MCF 10A (cell line): ENCODE results near the gene ART1. TPM values are rescaled to one million over a fixed set of nuclear protein-coding genes. Genes with fewer than 3 reads are reported as not detected.

Source experiments
- BruUV-seq: library from RNA; stranded (reverse); fragments of 400-500 nt; replicated peaks from 2 replicates; lab custom pipeline; 2021; lab: Mats Ljungman, UMichigan
- CTCF ChIA-PET: fragments of 300-600 bp; sonication (Branson Sonifier 250); formaldehyde crosslinking; extraction: SDS; loops from one replicate; lab custom pipeline; 2021; ENCODE audit warnings: antibody characterized with exemption, inconsistent platforms; lab: Yijun Ruan, JAX
- POLR2A ChIA-PET: fragments of 300-600, 350-650 bp; sonication (Branson Sonifier 250); formaldehyde crosslinking; extraction: SDS; loops from one replicate; lab custom pipeline; 2020; ENCODE audit warnings: antibody characterized with exemption, inconsistent platforms; lab: Yijun Ruan, JAX
- DNase-seq: peaks from one replicate; pipeline ENCODE4 v3.0.0-alpha.2; 2018; ENCODE audit not compliant: unreplicated experiment
- H3K27ac Mint-ChIP-seq: one replicate; pipeline ENCODE4 v1.8.0; 2022; ENCODE audit warnings: mild to moderate bottlenecking, low read depth, mixed read lengths; ENCODE audit not compliant: unreplicated experiment
- H3K27me3 Mint-ChIP-seq: one replicate; pipeline ENCODE4 v1.8.0; 2022; ENCODE audit warnings: mixed read lengths; ENCODE audit not compliant: insufficient read depth, unreplicated experiment
- H3K36me3 Mint-ChIP-seq: one replicate; pipeline ENCODE4 v1.8.0; 2022; ENCODE audit warnings: mild to moderate bottlenecking, moderate library complexity, mixed read lengths; ENCODE audit not compliant: insufficient read depth, unreplicated experiment
- H3K4me1 Mint-ChIP-seq: one replicate; pipeline ENCODE4 v1.8.0; 2022; ENCODE audit warnings: mixed read lengths; ENCODE audit not compliant: insufficient read depth, unreplicated experiment
- H3K4me3 Mint-ChIP-seq: one replicate; pipeline ENCODE4 v1.8.0; 2022; ENCODE audit warnings: mild to moderate bottlenecking, moderate library complexity, mixed read lengths; ENCODE audit not compliant: unreplicated experiment
- H3K9me3 Mint-ChIP-seq: one replicate; pipeline ENCODE4 v1.8.0; 2022; ENCODE audit warnings: mixed read lengths; ENCODE audit not compliant: unreplicated experiment
- intact Hi-C: fragments of 100-400 bp; cut with micrococcal nuclease; formaldehyde crosslinking; loops from 2 replicates; pipeline ENCODE4 v1.14.1; 2022
- total RNA-seq: library from RNA; stranded (reverse); gene quantifications from 2 replicates; pipeline ENCODE4 v1.2.3, GENCODE V29; 2022
- TF ChIP-seq, protein P1 (sequence below): fragments of 200-600 bp; IDR thresholded peaks from one replicate; pipeline ENCODE4 v1.8.0; 2022; ENCODE audit warnings: antibody characterized with exemption, mild to moderate bottlenecking; ENCODE audit not compliant: unreplicated experiment

Gene ART1
- total RNA-seq, 1 experiment from 2014 or later: not detected

DNA sequence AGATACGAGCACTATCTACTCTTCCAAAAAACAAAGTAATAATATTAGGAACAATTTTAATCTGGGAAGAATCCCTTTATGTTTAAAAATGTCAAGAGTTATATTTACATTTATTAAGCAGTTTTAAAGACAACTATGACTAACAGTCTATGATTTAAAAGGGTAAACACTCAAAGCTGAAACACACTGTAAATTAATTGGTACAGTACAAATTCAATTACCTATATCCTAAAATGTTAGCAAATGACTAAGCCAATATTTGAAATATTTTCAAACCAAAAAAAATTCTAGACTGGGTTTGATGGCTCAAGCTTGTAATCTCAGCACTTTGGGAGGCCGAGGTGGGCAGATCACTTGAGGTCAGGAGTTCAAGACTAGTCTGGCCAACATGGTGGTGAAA is 62.2 kb downstream of the ART1 start:
- TF ChIP-seq, protein P1, sequence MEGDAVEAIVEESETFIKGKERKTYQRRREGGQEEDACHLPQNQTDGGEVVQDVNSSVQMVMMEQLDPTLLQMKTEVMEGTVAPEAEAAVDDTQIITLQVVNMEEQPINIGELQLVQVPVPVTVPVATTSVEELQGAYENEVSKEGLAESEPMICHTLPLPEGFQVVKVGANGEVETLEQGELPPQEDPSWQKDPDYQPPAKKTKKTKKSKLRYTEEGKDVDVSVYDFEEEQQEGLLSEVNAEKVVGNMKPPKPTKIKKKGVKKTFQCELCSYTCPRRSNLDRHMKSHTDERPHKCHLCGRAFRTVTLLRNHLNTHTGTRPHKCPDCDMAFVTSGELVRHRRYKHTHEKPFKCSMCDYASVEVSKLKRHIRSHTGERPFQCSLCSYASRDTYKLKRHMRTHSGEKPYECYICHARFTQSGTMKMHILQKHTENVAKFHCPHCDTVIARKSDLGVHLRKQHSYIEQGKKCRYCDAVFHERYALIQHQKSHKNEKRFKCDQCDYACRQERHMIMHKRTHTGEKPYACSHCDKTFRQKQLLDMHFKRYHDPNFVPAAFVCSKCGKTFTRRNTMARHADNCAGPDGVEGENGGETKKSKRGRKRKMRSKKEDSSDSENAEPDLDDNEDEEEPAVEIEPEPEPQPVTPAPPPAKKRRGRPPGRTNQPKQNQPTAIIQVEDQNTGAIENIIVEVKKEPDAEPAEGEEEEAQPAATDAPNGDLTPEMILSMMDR: no peak
- Mint-ChIP-seq H3K4me3 (no peak overlapping the region), H3K4me1 (peaks cover 11% of the 10 kb centered on the region), H3K36me3 (peaks cover 83% of the 10 kb centered on the region), H3K27ac (no peak overlapping the region), H3K9me3 (no peaks in the 10 kb centered on the region), H3K27me3 (no peaks in the 10 kb centered on the region)
- no TSS peak for BruUV-seq
- DNase-seq: no peak
- intact Hi-C loops: no loop called here
- POLR2A ChIA-PET: interaction anchor here (1.0 kb wide), 1 partner anchor 102 kb away, joined by 3 read pairs; no protein-coding TSS in a partner anchor
- CTCF ChIA-PET: no interaction called here

DNA sequence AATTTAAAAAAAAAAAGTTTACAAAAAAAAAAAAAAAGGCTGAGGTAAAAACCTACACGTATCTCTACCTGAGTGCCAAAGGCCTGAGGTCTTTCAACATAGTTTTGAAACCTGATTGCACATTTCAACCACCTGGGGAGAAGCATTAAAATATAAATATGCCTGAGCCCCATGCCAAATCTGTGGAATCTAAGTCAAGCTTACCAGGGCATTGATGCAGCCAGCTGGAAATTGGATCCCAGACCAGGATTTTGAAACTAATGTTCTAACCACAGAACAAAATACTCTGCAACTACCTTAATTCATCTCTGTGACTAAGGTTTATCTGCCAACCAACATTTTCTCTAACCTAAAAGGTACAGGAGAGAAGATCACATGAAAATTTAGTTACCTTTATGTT is 65.0 kb downstream of the ART1 start:
- TF ChIP-seq, protein P1: no peak
- H3K4me1 Mint-ChIP-seq: peaks cover 6% of the 10 kb centered on the region
- BruUV-seq: no TSS peak
- DNase-seq: peak; percentile 71
- no peaks in the 10 kb centered on the region for H3K9me3 Mint-ChIP-seq
- no peak overlapping the region for H3K27ac Mint-ChIP-seq
- peaks cover 83% of the 10 kb centered on the region for H3K36me3 Mint-ChIP-seq
- intact Hi-C loops: no loop called here
- no peak overlapping the region for H3K4me3 Mint-ChIP-seq
- H3K27me3 Mint-ChIP-seq: no peaks in the 10 kb centered on the region
- ChIA-PET CTCF (interaction anchor here (0.6 to 1.5 kb wide), 5 partner anchors 14 to 363 kb away, joined by 3 to 6 read pairs (median 4); no protein-coding TSS in a partner anchor), POLR2A (interaction anchor here (0.8 to 3.5 kb wide), 9 partner anchors 11 to 131 kb away, joined by 3 to 37 read pairs (median 4); partner anchors contain the start of genes NUP98, PGAP2 and RHOG)

DNA sequence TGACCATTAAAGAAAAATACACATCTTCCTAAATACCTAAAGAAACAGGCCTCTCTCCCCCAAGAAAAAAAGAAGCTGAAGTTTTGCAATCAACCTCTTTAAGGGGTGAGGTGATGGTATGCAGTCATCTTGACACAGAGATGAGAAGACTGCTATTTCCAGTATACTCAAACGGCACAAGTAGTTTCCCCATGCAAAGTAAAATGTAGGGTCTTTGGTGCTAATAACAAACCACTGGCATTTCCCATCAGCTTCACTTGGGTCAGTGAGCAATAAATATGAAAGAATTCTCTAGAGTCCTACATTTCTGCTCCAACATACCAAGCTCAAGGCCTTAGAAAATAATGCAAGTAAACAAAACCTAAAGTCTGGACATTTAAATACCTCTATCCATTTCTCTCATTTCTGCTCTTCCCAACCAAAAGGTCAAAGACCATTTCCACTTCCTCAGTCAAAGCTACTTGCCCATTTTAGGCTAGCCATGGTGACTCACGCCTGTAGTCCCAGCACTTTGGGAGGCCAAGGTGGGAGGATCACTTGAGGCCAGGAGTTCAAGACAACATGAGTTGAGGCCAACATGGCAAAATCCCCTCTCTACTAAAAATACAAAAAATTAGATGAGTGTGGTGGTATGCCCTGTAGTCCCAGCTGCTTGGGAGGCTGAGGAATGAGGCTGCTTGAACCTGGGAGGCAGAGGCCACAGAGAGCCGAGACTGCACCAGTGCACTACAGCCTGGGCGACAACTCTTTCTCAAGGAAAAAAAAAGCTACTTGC is 65.7 kb downstream of the ART1 start:
- H3K27ac Mint-ChIP-seq: peak overlapping the region; percentile 46
- peaks cover 83% of the 10 kb centered on the region for H3K36me3 Mint-ChIP-seq
- CTCF ChIA-PET: interaction anchor here (0.6 to 1.5 kb wide), 8 partner anchors 15 to 363 kb away, joined by 3 to 6 read pairs (median 4); no protein-coding TSS in a partner anchor

DNA sequence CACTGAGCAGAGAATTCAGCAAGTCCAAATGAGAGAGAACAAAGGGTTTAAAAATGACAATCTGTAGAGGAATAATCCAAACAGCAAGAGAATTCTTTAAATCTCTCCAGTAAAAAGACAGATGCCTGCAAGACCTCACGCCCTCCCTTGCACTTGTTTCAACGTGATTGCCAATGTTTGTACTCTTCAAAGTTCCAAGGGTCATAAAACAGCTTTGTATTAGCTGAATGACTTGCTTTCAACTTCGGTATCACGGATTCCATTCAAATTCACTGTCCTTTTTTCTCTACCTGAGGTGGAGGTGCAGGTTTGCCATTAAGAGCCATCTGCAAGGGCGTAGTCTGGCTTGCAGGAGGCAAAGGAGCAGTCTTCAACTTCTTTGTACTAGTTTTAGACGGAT is 67.3 kb downstream of the ART1 start:
- Mint-ChIP-seq H3K9me3 (no peaks in the 10 kb centered on the region), H3K36me3 (peaks cover 83% of the 10 kb centered on the region), H3K4me1 (peaks cover 6% of the 10 kb centered on the region), H3K4me3 (no peak overlapping the region), H3K27ac (no peak overlapping the region), H3K27me3 (no peaks in the 10 kb centered on the region)
- DNase-seq: no peak
- CTCF ChIA-PET: interaction anchor here (0.8 kb wide), 1 partner anchor 10 kb away, joined by 3 read pairs; no protein-coding TSS in a partner anchor
- POLR2A ChIA-PET: interaction anchor here (3.5 kb wide), 1 partner anchor 9 kb away, joined by 37 read pairs; no protein-coding TSS in a partner anchor
- BruUV-seq: no TSS peak
- TF ChIP-seq, protein P1: no peak
- intact Hi-C loops: no loop called here

More for the DNA sequence above, 65.7 kb downstream of the ART1 start:
- DNase-seq: peak; percentile 10
- H3K4me3 Mint-ChIP-seq: no peak overlapping the region
- BruUV-seq: no TSS peak
- H3K9me3 Mint-ChIP-seq: no peaks in the 10 kb centered on the region
- intact Hi-C loops: no loop called here
- TF ChIP-seq, protein P1: no peak
- POLR2A ChIA-PET: interaction anchor here (0.7 to 3.5 kb wide), 12 partner anchors 10 to 130 kb away, joined by 3 to 37 read pairs (median 4); partner anchors contain the start of genes NUP98, PGAP2 and RHOG
- no peaks in the 10 kb centered on the region for H3K27me3 Mint-ChIP-seq
- H3K4me1 Mint-ChIP-seq: peaks cover 6% of the 10 kb centered on the region
